GM19351 (cell line): ENCODE measurements around the gene OR2AG2.
"Not testable (repeated sequence)": the region's sequence is repeated elsewhere in the genome, so short reads cannot be mapped to it uniquely, and the experiment has no call there.

ENCODE experiments used
- ATAC-seq: cut with Tn5 transposase; IDR thresholded peaks from one replicate; pipeline ENCODE4 v1.9.1; 2021; ENCODE audit warnings: mild to moderate bottlenecking, moderate library complexity; ENCODE audit not compliant: unreplicated experiment

Gene OR2AG2

GRCh38 chr11:6771926-6772893, at the start of gene OR2AG2:
TSS of gene OR2AG2 (minus strand) at chr11:6771976. CDS start at chr11:6768957, 3,019 bp downstream.
- peak; percentile 95 for ATAC-seq

GRCh38 chr11:6818967-6819366, 47.2 kb upstream of the OR2AG2 start:
- ATAC-seq = no peak

GRCh38 chr11:6817694-6818093, 45.9 kb upstream of the OR2AG2 start:
- ATAC-seq = no peak

GRCh38 chr11:6813656-6814055, 41.9 kb upstream of the OR2AG2 start:
- ATAC-seq = no peak

GRCh38 chr11:6812390-6813005, 40.7 kb upstream of the OR2AG2 start:
- peak; percentile 87 for ATAC-seq

GRCh38 chr11:6801075-6801474, 29.3 kb upstream of the OR2AG2 start:
- not testable (repeated sequence) for ATAC-seq

GRCh38 chr11:6799402-6799801, 27.6 kb upstream of the OR2AG2 start, which contains the start of gene OR6A2:
TSS of gene OR6A2 (minus strand) at chr11:6799689. CDS start at chr11:6795708, 3,981 bp downstream.
- no peak for ATAC-seq

GRCh38 chr11:6794639-6795038, 22.9 kb upstream of the OR2AG2 start:
- no peak for ATAC-seq

- ATAC-seq = no peak
Observed at GRCh38 chr11:6790546-6790945, 18.8 kb upstream of the OR2AG2 start.

- no peak for ATAC-seq
Observed at GRCh38 chr11:6782720-6783119, 10.9 kb upstream of the OR2AG2 start, which contains the start of gene OR2AG1. TSS of gene OR2AG1 (plus strand) at chr11:6783020. CDS start at chr11:6785038, 2,018 bp downstream.

- no peak for ATAC-seq
Observed at GRCh38 chr11:6780829-6781228, 9.1 kb upstream of the OR2AG2 start.

GRCh38 chr11:6778518-6778917, 6.7 kb upstream of the OR2AG2 start:
- no peak for ATAC-seq

- ATAC-seq = peak; percentile 87
Observed at GRCh38 chr11:6757373-6757967, 14.3 kb downstream of the OR2AG2 start.

- no peak for ATAC-seq
Observed at GRCh38 chr11:6755953-6756347, 15.8 kb downstream of the OR2AG2 start.

- ATAC-seq = no peak
Observed at GRCh38 chr11:6755303-6755952, 16.3 kb downstream of the OR2AG2 start.

- no peak for ATAC-seq
Observed at GRCh38 chr11:6747097-6747668, 24.6 kb downstream of the OR2AG2 start.

- peak; percentile 13 for ATAC-seq
Observed at GRCh38 chr11:6746626-6747025, 25.1 kb downstream of the OR2AG2 start.

- peak; percentile 70 for ATAC-seq
Observed at GRCh38 chr11:6746086-6746618, 25.6 kb downstream of the OR2AG2 start.

GRCh38 chr11:6745465-6746015, 26.2 kb downstream of the OR2AG2 start:
- peak; percentile 65 for ATAC-seq

GRCh38 chr11:6745018-6745417, 26.8 kb downstream of the OR2AG2 start:
- ATAC-seq = no peak
